Fibroblast of mammary gland (primary cell): ENCODE measurements around the gene WDFY3.

ENCODE experiments used
- DNase-seq: peaks from one replicate; pipeline ENCODE4 v3.0.0-alpha.2; 2010; ENCODE audit warnings: low read depth
- H3K4me3 ChIP-seq: 2 replicates; pipeline ENCODE4 v1.5.1; 2011; ENCODE audit warnings: low read depth, mild to moderate bottlenecking, low read length, moderate library complexity; ENCODE audit not compliant: control insufficient read depth
- CTCF ChIP-seq: conservative IDR thresholded peaks from 2 replicates; pipeline ENCODE4 v1.5.1; 2011; ENCODE audit warnings: low read depth, low read length, inconsistent platforms; ENCODE audit not compliant: control insufficient read depth, insufficient read depth

The WDFY3 gene

GRCh38 chr4:84782517-84782916, 184.0 kb downstream of the WDFY3 start:
- no peak for DNase-seq
- H3K4me3 ChIP-seq, result no peak overlapping the region
- no peak for TF ChIP-seq CTCF

- no peak overlapping the region for H3K4me3 ChIP-seq
- no peak for DNase-seq
- TF ChIP-seq CTCF, result no peak
Measured at GRCh38 chr4:84780719-84781118, 185.8 kb downstream of the WDFY3 start.

- H3K4me3 ChIP-seq, result no peak overlapping the region
- no peak for TF ChIP-seq CTCF
- DNase-seq, result peak; percentile 12
Measured at GRCh38 chr4:84778041-84778440, 188.4 kb downstream of the WDFY3 start.

GRCh38 chr4:84767168-84767567, 199.3 kb downstream of the WDFY3 start:
- no peak for DNase-seq
- no peak for TF ChIP-seq CTCF
- no peak overlapping the region for H3K4me3 ChIP-seq

GRCh38 chr4:84753321-84753972, 213.0 kb downstream of the WDFY3 start:
- no peak overlapping the region for H3K4me3 ChIP-seq
- no peak for DNase-seq
- TF ChIP-seq CTCF, result no peak

- DNase-seq, result peak; percentile 13
- no peak for TF ChIP-seq CTCF
Measured at GRCh38 chr4:84751707-84752106, 214.8 kb downstream of the WDFY3 start.

GRCh38 chr4:84750960-84751283, 215.6 kb downstream of the WDFY3 start:
- DNase-seq, result no peak
- H3K4me3 ChIP-seq, result no peak overlapping the region
- no peak for TF ChIP-seq CTCF

More at GRCh38 chr4:84751707-84752106, 214.8 kb downstream of the WDFY3 start:
- H3K4me3 ChIP-seq, result no peak overlapping the region
